HTR-8/SVneo (cell line): Measurements from ENCODE around the gene STYX.
"Not testable (repeated sequence)": the region's sequence is repeated elsewhere in the genome, so short reads cannot be mapped to it uniquely, and the experiment has no call there.

ENCODE experiments used
- DNase-seq: peaks from one replicate; pipeline ENCODE4 v3.0.0; 2011; ENCODE audit warnings: low spot score, mixed read lengths; ENCODE audit not compliant: insufficient read length
- FAIRE-seq: peaks from 2 replicates; lab custom pipeline; 2011; peaks lifted over from hg19 to GRCh38; lab: Jason Lieb, UNC

The STYX gene

GRCh38 chr14:52723514-52724359 is 6.2 kb upstream of the STYX start:
- DNase-seq (no peak), FAIRE-seq (peak; percentile 68)

DNA sequence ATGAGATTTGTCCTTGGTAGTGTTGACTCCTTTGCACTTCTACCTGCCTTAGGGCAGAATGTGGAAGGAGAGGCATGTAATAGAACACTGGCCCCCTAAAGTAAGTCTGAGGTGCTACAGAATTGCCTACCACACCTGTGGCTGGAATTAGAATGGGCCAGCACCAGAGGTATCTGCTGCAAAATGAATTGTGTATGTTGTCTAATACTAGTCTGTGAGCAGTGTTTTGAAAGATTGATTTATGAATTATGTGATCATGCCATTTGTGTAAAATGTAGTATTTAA is 5.7 kb upstream of the STYX start:
- FAIRE-seq (peak; percentile 16), DNase-seq (no peak)

DNA sequence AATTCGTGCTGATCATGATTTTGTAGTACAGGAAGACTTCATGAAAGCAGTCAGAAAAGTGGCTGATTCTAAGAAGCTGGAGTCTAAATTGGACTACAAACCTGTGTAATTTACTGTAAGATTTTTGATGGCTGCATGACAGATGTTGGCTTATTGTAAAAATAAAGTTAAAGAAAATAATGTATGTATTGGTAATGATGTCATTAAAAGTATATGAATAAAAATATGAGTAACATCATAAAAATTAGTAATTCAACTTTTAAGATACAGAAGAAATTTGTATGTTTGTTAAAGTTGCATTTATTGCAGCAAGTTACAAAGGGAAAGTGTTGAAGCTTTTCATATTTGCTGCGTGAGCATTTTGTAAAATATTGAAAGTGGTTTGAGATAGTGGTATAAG is 2.5 kb upstream of the STYX start:
- not testable (repeated sequence) for DNase-seq, FAIRE-seq

GRCh38 chr14:52729035-52729434 is 931 bp upstream of the STYX start:
- FAIRE-seq, DNase-seq: not testable (repeated sequence)

DNA sequence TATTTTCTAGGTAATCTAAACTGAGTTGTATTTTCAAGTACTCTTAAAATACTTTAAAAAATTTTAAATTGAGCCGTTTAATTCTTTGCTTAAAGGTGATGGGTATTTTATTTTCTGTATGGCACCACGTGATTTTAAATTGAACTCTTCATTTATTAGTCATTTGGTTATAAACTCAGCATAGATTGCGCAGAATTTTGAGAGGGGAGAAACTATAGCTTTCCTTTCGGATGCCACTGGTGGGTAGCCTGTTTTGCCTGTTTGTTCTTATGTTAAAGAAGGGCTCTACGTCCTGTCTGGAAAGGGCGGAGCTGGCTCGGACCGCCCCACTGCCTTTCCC is 411 bp upstream of the STYX start:
- no peak for FAIRE-seq
- DNase-seq, result no peak

- DNase-seq (no peak), FAIRE-seq (no peak)
Observed at GRCh38 chr14:52730709-52731111, 744 bp downstream of the STYX start.

- FAIRE-seq, result peak; percentile 58
- no peak for DNase-seq
Observed at GRCh38 chr14:52733824-52734223, 3.9 kb downstream of the STYX start.

- no peak for DNase-seq
- no peak for FAIRE-seq
Observed at GRCh38 chr14:52735921-52736489, 6.0 kb downstream of the STYX start.

DNA sequence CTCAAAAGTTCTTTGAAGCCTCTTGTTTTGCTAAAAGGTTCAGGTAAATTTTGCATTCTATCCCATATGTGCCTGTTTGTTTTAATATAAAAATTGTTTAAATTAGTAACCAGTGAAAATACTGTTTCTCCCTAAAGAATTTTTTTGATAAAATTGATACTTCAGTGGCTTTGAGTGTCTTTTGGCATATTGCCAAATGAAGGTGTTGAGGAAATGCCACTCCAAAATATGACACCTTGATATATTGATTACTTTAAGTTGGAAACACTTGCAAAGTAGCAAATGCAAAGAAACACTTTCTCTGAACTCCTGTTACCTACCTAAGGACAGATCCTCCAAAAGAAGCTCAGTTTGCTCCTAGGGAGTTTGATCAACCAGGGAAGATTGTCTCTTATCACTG is 8.4 kb downstream of the STYX start:
- FAIRE-seq, result peak; percentile 9

GRCh38 chr14:52740751-52741150 is 10.8 kb downstream of the STYX start:
- DNase-seq (no peak), FAIRE-seq (no peak)

More for the DNA sequence above, 8.4 kb downstream of the STYX start:
- DNase-seq, result no peak

- FAIRE-seq, result peak; percentile 60
- DNase-seq, result no peak
Observed at GRCh38 chr14:52741865-52742264, 11.9 kb downstream of the STYX start.

DNA sequence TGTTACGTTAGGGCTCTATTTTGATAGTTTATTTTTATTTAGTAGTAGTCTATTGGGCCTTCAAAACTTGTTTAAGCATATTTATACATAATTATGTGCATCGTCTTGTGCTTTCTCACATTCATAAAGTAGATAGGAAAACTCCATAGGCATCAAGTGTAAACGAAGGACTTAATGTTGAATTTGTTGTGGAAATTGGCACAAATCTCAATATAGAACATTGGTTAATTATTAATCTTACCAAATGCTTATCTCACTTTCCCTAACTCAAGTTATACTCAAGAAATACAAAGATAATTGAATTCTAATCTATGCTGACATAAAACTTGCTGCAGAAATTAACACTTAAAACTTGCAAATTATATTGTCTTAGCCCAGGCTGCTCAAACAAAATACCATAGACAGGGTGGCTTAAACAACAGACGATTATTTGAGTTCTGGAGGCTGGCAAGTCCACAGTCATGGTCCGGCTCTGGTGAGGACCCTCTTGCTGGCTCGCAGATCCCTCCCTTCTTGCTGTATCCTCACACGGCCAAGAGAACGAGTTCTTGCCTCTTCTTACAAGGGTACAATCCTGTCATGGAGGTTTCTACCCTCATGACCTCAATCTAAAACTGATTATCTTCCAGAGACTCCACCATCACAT is 18.8 kb downstream of the STYX start:
- DNase-seq, result no peak
- peak; percentile 44 for FAIRE-seq

DNA sequence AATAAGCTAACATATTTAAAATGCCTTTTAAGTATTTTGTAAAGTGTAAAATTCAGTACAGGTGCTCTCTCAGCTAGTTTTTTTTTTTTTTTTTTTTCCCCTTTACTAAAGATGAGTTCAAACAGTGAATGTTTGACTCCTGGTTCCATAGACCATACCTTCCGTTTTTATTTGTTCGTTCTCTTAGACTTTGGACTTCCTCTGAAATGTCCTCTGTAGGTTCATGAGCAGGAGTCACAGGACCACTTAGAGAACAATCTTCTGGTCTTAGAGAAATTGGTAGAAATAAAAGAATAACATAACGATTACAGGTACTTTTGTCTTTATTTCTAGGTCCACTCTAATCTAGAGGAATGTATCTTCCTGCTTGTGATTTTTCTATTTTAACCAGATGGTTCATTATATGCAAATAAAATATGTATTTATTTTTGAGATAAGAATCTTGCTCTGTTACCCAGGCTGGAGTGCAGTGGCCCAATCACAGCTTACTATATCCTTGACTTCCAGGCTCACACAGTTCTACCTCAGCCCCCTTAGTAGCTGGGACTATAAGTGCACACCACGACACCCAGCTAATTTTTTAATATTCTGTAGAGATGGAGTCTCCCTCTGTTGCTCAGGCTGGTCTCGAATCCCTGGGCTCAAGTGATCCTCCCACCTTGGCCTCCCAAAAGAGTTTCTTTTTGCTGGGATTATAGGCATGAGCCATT is 25.8 kb downstream of the STYX start:
- FAIRE-seq, result no peak
- DNase-seq, result no peak

- no peak for FAIRE-seq
Observed at GRCh38 chr14:52759145-52759544, 29.2 kb downstream of the STYX start.

DNA sequence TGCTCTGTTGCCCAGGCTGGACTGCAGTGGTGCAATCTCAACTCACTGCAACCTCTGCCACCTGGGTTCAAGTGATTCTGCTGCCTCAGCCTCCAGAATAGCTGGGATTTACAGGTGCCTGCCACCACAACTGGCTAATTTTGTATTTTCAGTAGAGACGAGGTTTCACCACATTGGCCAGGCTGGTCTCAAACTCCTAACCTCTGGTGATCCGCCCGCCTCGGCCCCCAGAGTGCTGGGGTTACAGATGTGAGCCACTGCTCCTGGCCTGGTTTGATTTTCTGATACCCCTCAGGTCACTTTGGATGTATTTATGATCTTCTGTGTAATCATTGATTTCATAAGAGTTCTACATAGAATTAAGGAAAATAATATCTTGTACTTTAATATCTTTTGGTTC is 33.0 kb downstream of the STYX start:
- not testable (repeated sequence) for FAIRE-seq, DNase-seq

More at GRCh38 chr14:52759145-52759544, 29.2 kb downstream of the STYX start:
- DNase-seq, result no peak

DNA sequence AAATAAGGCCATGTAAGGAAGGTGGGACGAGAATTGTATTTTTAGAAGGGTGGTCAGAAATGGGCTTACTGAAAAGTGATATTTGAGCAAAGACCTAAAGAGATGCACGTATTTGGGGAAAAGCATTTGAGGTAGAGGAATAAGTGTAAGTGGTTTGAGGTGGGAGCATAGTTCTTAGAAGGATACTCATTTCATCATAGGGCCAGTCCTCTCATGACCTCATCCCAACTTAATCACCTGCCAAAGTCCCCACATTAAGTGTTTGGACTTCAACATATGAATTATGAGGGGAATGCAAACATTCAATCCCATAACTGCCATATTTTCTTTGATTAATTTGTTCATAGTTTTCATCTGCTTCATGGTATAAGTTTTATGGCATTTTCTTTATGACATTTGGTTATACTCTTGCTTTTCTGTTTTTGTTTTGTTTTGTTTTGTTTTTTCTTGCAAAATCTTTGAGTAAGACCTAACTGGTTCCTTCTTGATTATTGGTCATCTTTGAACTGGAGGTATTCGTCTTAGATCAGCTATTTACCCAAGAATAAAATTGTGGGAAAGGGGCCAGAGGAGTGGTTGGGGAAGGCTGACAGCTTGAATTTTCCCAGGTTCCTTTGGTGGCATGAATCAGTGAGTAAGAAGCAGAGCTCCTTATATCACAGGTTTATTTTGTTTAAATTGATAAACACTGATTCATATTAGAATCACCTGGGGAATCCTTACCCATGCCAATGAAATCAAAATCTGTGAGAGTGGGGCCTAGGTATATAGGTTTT is 37.3 kb downstream of the STYX start:
- DNase-seq, result no peak
- FAIRE-seq, result peak; percentile 13

DNA sequence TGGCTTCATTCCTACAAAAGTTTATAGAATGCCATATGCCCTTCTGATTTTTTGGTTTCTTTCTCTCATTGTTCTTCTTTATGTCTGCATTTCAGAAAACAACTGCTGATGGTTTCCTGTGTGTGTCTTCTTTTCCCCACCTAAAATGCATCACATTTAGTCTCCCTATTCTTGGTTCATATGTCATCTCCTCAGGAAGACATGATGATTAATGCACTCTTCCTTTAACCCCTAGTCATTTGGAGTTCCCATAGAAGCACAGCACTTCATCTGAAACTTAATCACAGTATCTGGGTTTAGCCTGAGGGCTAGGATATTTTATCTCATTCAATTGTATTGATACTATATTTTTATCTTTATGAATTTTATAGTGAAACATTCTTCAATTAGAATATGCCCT is 39.9 kb downstream of the STYX start:
- FAIRE-seq, result peak; percentile 31
- no peak for DNase-seq

DNA sequence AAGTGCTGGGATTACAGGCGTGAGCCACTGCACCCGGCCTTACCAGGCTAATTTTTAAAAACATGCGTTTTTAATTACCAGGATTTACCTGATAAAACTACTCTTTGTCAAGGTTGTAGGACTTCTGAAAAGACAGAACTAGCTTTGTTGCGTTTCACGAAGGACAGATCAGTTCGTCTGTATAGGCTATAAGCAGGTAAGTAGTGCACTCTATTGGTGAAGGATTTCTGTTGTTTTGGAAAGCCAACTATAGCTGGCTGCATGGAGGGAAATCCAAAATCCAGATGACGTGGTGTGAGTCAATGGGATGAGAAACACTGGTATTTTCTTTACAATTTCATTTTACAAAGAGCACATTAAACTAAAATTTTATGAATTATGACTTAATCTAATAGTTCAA is 46.9 kb downstream of the STYX start:
- DNase-seq (no peak), FAIRE-seq (peak; percentile 85)

DNA sequence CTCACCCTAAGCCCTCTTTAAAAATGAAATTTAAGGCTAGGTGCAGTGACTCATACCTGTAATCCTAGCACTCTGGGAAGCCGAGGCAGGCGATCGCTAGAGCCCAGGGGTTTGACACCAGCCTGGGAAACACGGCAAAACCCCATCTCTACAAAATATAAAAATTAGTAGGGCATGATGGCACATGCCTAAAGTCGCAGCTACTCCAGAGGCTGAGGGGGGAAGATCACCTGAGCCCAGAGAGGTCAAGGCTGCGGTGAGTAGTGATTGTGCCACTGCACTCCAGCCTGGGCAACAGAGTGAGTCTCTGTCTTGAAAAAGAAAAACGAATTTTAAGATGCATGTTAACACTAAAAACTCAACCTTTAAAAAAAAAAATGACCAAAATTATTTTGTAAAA is 48.7 kb downstream of the STYX start:
- FAIRE-seq (no peak), DNase-seq (no peak)

DNA sequence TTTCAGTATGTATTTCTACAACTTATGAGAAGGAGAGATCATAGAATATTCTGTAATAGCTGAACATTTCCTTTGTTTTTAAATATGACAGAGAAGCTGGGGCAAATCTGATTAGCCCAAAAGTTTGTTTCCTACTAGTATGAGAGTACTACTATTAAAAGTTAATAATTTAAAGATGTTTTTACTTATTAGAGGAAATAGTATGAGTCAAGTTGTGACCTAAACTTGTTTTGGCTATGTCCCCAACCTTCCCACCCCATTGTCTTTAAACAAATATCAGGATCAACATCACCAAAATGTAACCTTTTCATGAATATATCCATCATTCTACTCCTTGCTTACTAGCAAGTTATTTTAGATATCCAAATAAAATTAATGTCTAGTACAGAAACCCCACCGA is 50.9 kb downstream of the STYX start:
- FAIRE-seq (no peak), DNase-seq (no peak)
